Stimulated activated CD4-positive, alpha-beta T cell treated with anti-CD3 and anti-CD28 coated beads, Interleukin-4, amount 100 ng/mL, for 1 hour (primary cell): Measurements from ENCODE around the gene RBM33.

Experiments used
- DNase-seq: peaks from one replicate; pipeline ENCODE4 v3.0.0-alpha.2; 2020

RBM33 gene

GRCh38 chr7:155752756-155753445 is 108.4 kb downstream of the RBM33 start:
- no peak for DNase-seq

GRCh38 chr7:155753446-155753965 is 109.0 kb downstream of the RBM33 start:
- no peak for DNase-seq

GRCh38 chr7:155754165-155754564 is 109.7 kb downstream of the RBM33 start:
- no peak for DNase-seq

- DNase-seq: no peak
Observed at GRCh38 chr7:155755026-155755425, 110.6 kb downstream of the RBM33 start.

DNA sequence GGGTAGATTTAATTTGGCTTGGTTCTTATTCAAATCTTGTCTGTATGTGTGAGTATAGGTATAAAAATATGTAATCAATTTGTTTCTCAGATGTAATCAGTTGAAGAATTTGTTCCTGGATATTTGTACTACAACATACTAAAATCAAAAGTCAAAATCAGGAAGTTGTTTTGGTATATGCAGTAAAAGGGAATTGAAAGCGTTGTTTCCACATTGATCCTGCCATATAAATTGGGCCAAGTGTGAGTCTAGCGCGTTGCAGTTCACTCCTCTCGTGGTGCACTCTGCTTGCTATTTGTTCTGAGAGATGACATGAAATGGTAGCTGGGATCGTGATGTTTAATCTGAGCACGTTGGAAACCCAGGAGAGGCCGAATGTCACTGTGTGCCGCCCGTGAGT is 111.9 kb downstream of the RBM33 start:
- no peak for DNase-seq

- DNase-seq: no peak
Observed at GRCh38 chr7:155758348-155758747, 113.9 kb downstream of the RBM33 start.

- no peak for DNase-seq
Observed at GRCh38 chr7:155759740-155760430, 115.4 kb downstream of the RBM33 start.

DNA sequence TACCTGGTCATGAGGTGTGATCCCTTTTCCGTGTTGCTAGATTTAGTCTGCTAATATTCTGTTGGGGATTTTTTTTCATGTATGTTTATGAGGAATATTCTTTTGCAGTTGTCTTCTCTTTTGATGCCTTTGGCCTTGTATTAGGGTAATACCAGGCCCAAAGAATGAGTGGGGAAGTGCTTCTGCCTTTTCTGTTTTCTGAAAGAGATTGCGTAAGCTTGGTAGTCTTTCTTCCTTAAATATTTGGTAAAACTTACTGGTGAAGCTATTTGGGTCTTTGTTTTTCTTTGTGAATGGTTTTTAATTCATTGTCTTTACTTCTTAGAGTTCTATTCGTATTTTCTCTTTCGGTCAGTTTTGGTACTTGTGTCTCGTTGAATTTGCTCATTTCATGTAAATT is 116.7 kb downstream of the RBM33 start:
- no peak for DNase-seq

DNA sequence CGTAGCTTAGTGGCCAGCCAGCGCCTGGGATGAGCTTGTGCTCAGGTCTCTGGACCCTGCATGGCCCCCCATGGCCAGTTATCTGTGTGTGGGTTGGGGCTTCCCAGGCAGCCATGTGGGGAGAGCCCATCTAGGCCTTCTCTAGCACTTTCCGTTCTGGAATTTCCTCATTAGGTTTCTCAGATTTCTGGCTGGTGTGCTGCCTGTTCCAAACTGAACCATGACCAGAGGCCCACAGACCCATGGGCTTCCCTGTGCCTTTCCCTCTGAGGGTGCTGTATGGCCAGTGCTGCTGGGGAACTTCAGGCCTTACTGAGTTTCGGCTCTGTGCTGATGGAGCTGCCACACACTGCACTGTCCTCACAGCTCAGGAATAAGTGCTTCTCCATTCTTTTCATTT is 117.6 kb downstream of the RBM33 start:
- DNase-seq: no peak

GRCh38 chr7:155762655-155763054 is 118.2 kb downstream of the RBM33 start:
- no peak for DNase-seq

GRCh38 chr7:155763122-155763521 is 118.7 kb downstream of the RBM33 start:
- DNase-seq: no peak

DNA sequence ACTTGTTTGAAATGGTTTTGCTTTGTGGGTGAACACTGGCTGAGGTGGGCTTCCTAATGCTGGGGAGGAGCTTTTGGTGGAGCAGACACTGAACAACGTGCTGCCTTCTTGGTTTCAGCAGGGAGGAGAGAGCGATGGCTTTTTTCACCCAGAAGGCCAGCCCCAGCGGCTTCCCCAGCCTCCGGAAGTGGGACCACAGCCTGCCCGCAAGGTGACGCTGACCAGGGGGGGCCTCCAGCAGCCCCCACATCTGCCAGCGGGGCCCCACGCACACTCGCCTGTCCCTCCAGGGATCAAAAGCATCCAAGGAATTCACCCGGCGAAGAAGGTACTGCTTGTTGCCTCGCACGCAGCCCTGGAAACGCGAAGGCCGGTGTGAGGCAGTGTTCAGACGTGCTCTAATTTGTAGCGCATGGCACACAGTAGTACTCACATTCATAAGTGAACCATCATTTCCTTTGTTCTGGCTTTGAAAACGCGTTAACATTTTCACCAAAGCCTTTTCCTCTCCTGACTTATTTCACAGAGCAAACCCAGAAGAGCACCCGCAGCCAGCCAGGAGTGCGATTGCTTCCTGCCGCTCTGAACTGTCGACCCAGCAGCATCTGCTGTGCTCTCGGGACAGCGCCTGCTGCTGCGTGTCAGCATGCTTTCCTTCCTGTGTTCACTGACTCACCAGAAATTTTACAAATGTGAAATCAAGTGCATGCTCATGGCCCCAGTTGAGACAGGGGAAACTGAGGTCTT is 119.4 kb downstream of the RBM33 start:
- DNase-seq: peak; percentile 52

DNA sequence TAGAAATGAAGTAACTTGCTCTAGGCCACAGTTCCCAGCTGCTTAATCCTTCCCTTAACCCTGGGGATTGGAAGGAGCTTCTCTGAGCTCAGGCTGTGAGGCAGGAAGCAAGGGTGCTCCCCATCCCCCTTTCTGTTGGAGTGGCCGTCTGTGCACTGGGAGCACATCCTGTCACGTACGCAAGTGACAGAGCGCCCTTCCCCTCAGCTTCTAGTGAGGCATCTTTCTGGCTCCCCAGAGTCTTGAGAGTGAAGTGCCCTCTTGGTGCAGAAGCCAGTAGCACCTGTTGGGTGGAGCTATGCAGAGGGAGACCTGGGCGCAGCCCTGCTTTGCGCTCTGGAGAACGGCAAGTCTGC is 120.0 kb downstream of the RBM33 start:
- peak; percentile 14 for DNase-seq

DNA sequence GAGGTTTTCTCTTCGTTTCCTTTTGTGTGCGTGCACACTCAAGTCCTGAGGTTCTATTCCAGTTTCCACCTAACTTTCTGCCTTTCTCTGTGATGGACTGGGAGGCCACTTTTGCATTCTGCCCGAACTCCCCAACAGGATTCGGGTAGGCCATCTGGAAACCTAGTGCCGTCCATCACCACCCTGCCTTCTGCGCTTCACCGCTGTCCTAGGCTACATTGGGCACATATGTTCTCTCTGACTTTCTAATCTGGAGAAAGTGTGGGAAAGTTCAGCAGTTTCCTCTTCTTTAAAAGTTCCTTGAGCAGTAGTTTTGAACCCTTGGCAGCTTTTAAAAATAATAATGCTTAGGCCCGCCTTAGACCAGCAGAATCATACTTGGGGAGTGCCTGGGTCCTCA is 121.0 kb downstream of the RBM33 start:
- no peak for DNase-seq

GRCh38 chr7:155766386-155766785 is 121.9 kb downstream of the RBM33 start:
- no peak for DNase-seq

- DNase-seq: no peak
Observed at GRCh38 chr7:155766966-155767916, 122.8 kb downstream of the RBM33 start.

- DNase-seq: no peak
Observed at GRCh38 chr7:155769701-155770100, 125.2 kb downstream of the RBM33 start.

DNA sequence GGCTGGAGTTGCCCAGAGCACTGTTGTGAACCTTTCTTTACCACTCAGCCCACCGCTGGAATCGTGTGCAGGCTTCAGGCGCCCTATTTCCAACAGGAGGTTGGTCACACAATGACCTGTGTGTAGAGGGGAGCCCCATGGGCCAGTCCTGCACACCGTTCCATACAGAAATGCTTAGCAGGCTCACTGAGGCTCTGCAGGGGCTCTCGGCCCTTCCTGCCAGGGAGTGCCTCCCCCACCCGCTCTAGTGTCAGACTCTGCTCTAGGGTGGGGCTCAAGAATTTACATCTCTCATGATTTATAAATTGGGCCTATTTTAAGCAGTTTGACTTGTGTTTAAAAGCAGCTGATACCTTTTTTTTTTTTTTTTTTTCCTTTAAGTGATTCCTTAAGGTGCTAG is 125.8 kb downstream of the RBM33 start:
- no peak for DNase-seq

- no peak for DNase-seq
Observed at GRCh38 chr7:155773531-155773930, 129.1 kb downstream of the RBM33 start.

DNA sequence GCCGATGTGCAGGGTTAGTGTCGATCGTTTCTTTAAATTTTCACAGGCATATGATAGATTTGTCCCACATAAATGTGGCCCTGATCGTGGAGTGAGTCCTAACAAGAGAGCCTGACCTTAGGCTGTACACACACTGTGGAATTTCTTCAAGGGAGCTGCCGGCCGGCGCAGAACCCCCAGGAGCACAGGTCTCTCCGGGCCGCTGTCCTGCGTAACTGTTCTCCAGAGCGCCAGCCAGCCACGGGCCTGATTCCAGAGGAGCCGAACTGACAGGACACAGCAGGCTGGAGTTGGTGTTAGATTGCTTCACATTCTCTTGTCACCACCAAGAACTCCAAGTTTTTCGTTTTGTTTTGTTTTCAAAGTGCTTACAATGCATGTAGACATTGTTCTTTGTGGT is 130.5 kb downstream of the RBM33 start:
- DNase-seq: no peak

GRCh38 chr7:155775691-155776090 is 131.2 kb downstream of the RBM33 start:
- no peak for DNase-seq

DNA sequence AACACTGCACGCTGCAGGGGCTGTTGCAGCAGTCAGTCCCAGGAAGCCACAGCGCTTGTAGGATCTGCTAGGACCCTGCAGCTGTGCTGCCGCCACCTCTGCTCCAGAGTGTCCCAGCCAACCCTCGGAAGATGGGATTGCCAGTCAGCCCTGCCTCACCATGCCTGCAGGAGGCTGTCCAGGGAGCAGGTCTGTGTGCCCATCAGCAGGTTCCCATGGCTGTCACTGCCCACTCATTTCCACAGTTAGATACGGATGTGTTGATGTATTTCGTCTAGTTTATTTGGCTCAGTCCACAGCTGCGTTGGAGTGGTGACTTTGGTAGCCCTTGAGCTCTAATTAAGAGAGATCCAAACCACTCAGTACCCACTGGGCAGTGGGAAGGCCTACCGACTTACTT is 132.1 kb downstream of the RBM33 start:
- no peak for DNase-seq

- DNase-seq: no peak
Observed at GRCh38 chr7:155778349-155778748, 133.9 kb downstream of the RBM33 start.
